Measurements from ENCODE around the gene DNLZ. TPM values are rescaled to one million over a fixed set of nuclear protein-coding genes. Genes with fewer than 3 reads are reported as not detected.

DNLZ gene
- total RNA-seq, 2 donors from 2014 or later: 39.4 to 41.3 TPM

DNA sequence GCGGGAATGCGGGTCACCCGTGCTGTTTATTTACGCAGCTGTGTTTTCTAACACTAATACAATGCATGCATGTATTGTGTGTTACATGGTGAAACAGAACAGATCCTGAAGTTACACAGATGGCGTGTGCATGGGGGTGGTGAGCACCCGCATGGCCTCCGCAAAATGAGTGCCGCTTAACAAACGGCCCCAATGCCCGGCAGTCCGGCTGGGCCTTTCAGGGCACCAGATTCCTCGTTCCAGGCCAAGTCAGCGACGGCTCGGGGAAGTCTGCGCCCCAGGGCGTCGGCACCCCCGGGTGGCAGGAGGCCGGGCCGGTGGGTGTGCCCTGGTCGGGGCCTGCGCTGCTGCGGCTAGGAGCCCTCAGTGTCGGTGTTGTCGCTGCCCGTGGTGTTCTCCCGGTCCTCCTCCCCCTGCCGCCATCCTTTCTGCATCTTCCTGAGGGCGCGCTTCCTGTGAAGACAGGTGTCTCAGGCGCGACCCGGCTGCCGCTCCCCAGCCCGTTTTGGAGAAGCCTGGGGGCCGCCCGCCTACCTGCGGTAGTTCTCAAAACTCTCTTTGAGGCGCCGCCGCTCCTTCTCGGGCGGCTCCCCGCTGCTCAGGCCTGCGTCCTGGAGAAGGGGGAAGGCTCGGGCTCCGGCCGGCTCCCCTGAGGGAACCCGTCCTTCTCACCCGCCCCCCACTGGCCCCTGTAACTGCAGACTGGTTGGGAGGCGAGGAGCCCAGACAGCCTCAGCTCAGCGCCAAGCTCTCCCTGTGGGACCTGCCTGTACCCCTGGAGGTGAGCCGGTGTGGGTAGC, 605 bp upstream of the DNLZ start:
- TF ChIP-seq, protein P1, sequence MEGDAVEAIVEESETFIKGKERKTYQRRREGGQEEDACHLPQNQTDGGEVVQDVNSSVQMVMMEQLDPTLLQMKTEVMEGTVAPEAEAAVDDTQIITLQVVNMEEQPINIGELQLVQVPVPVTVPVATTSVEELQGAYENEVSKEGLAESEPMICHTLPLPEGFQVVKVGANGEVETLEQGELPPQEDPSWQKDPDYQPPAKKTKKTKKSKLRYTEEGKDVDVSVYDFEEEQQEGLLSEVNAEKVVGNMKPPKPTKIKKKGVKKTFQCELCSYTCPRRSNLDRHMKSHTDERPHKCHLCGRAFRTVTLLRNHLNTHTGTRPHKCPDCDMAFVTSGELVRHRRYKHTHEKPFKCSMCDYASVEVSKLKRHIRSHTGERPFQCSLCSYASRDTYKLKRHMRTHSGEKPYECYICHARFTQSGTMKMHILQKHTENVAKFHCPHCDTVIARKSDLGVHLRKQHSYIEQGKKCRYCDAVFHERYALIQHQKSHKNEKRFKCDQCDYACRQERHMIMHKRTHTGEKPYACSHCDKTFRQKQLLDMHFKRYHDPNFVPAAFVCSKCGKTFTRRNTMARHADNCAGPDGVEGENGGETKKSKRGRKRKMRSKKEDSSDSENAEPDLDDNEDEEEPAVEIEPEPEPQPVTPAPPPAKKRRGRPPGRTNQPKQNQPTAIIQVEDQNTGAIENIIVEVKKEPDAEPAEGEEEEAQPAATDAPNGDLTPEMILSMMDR (IDR thresholded peaks at IDR 0.05): peak; percentile 8
- Histone ChIP-seq H3K4me1 (ENCODE audit: control insufficient read depth in 1 of 2, low read depth in 2 of 2) (peaks cover 5 to 21% of the 10 kb centered on the region in 2 donors), H3K27me3 (replicated peaks; ENCODE audit: insufficient read depth) (no peaks in the 10 kb centered on the region), H3K27ac (no peak overlapping the region), H3K4me3 (peak overlapping the region; percentile 86), H3K9me3 (no peaks in the 10 kb centered on the region), H3K36me3 (no peaks in the 10 kb centered on the region)
- ATAC-seq (ENCODE audit: insufficient number of reproducible peaks, low FRiP score, low read depth) (no peak), DNase-seq (ENCODE audit: low spot score) (no peak)

DNA sequence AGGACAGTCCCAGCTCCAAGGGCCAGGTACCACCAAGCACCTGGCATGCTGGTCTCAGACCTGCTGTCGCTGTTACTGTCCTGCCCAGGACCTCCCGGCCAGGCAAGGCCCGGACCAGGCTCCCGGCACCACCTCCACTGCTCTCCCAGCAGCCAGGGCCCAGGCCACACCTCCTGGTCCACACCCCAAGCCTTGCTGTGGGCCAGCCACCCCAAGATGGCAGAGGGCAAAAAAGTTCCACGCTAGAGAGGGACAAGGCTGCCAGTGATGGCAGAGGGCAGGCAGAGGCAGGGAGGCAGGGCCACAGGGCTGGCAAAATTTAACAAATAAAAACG, 1.1 kb downstream of the DNLZ start:
- Histone ChIP-seq H3K27me3 (replicated peaks; ENCODE audit: insufficient read depth) (no peaks in the 10 kb centered on the region), H3K27ac (peak overlapping the region in 1 of 2 donors; percentile 33), H3K4me1 (ENCODE audit: control insufficient read depth in 1 of 2, low read depth in 2 of 2) (peaks cover 5 to 21% of the 10 kb centered on the region in 2 donors), H3K4me3 (no peak overlapping the region), H3K36me3 (no peaks in the 10 kb centered on the region), H3K9me3 (no peaks in the 10 kb centered on the region)
- DNase-seq (ENCODE audit: low spot score) (no peak), ATAC-seq (ENCODE audit: insufficient number of reproducible peaks, low FRiP score, low read depth) (no peak)
- TF ChIP-seq, protein P1 (IDR thresholded peaks at IDR 0.05): no peak

DNA sequence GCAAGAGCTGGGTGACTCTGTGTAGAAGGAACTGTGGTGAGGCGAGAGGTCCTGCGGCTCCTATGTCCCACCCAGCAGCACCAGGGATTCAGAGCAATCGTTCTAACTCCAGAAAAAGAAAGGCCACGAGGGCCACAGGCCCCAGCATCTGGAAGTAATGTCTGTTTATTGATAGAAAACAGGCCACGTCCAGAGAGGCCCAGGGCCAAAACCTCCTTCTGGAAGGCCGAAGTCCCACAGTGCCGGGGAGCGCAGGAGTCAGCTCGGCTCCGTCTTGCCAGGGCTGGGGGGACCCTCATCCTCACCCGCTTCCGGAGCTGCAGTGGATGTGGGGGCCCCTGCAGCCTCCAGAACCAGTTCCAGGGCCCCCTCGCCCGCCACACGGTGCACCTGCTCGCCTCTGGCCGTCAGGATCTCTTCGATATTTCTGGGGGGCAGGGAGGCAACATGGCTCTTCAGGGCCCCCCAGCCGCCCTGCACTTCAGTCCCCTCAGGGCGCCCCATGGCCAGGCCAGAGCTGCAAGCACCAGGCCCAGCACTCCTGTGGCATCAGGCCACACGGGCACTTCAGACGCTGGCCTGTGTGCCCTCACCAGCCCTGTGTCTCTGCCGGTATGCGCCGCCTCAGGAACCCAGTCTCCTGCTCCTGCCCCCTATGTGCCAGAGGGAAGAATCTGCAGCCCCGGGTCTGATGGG, 1.6 kb downstream of the DNLZ start:
- H3K4me3 ChIP-seq: no peak overlapping the region
- no peak overlapping the region for H3K27ac ChIP-seq
- DNase-seq (ENCODE audit: low spot score) (no peak), ATAC-seq (ENCODE audit: insufficient number of reproducible peaks, low FRiP score, low read depth) (no peak)
- H3K4me1 ChIP-seq (ENCODE audit: control insufficient read depth in 1 of 2, low read depth in 2 of 2): peaks cover 5 to 21% of the 10 kb centered on the region in 2 donors
- no peaks in the 10 kb centered on the region for H3K9me3 ChIP-seq
- H3K27me3 ChIP-seq (replicated peaks; ENCODE audit: insufficient read depth): no peaks in the 10 kb centered on the region
- TF ChIP-seq, protein P1 (IDR thresholded peaks at IDR 0.05): no peak
- H3K36me3 ChIP-seq: peaks cover 2% of the 10 kb centered on the region

DNA sequence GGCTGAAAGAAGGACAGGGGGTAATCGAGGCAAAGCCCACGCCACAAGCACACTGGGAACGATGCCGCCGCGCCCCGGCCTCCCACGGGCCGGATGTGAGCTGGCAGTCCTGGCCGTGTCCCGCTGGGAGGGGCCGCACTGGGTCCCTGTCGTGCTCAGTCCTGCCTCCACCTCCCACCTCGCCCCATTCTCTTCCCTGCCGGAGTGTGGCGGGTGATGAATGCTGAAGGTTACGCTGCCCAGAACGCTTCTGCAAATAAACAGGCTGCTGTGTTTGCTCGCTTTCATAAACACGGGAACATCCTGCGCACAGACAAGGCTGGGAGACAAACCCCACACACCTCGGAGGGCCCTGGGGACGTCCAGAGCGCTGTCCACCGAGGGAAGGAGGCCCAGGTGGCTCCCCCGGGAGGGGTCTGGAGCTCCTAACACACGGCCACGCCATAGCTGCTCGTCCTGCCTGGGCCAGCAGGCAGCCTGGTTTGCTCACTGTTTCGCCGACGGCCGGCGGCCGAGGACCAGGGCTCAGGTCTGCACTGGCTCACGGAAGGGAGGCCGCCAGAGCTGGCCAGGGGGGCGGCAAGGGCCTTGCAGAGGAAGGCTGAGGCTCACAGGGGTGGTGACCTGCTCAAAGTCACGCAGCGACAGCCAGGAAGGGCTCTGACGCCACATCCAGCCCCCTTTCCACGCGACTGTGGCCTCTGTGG, 2.3 kb downstream of the DNLZ start:
- TF ChIP-seq, protein P1 (IDR thresholded peaks at IDR 0.05): no peak
- ATAC-seq (ENCODE audit: insufficient number of reproducible peaks, low FRiP score, low read depth) (no peak), DNase-seq (ENCODE audit: low spot score) (no peak)
- Histone ChIP-seq H3K27me3 (replicated peaks; ENCODE audit: insufficient read depth) (no peaks in the 10 kb centered on the region), H3K4me1 (ENCODE audit: control insufficient read depth in 1 of 2, low read depth in 2 of 2) (peaks cover 5 to 21% of the 10 kb centered on the region in 2 donors), H3K36me3 (peaks cover 5% of the 10 kb centered on the region), H3K9me3 (no peaks in the 10 kb centered on the region), H3K4me3 (no peak overlapping the region), H3K27ac (no peak overlapping the region)

Data from thoracic aorta (tissue), 2 donors.